Vagina (tissue), 2 donors: ENCODE data around the gene CACNA1H.
"Not testable (repeated sequence)": the region's sequence is repeated elsewhere in the genome, so short reads cannot be mapped to it uniquely, and the experiment has no call there.

ENCODE experiments used
- POLR2A ChIP-seq, 2 donors: fragments of 450-650 bp; IDR thresholded peaks; one replicate each; pipeline ENCODE4 v1.6.1; 2017; ENCODE audit warnings: antibody characterized with exemption in 2 of 2, mild to moderate bottlenecking in 2 of 2, moderate library complexity in 2 of 2
- POLR2AphosphoS5 ChIP-seq, 2 donors: sonication (generic); formaldehyde crosslinking; IDR thresholded peaks; one replicate each; pipeline ENCODE4 v1.9.0; 2017; ENCODE audit warnings: antibody characterized with exemption in 2 of 2, mild to moderate bottlenecking in 2 of 2, low read depth in 1 of 2; ENCODE audit not compliant: insufficient read depth in 1 of 2
- TF ChIP-seq, protein P1 (sequence below), 3 experiments: fragments of 450-650 bp in 2 of 3; fragments of 200-600 bp in 1 of 3; sonication (generic) in 1 of 3; IDR thresholded peaks; one replicate each; pipeline ENCODE4 v1.5.1; 2017 to 2019; ENCODE audit warnings: antibody characterized with exemption in 3 of 3, mild to moderate bottlenecking in 2 of 3, moderate library complexity in 2 of 3

GRCh38 chr16:1238909-1239308 is 86.0 kb downstream of the CACNA1H start:
- TF ChIP-seq, protein P1, sequence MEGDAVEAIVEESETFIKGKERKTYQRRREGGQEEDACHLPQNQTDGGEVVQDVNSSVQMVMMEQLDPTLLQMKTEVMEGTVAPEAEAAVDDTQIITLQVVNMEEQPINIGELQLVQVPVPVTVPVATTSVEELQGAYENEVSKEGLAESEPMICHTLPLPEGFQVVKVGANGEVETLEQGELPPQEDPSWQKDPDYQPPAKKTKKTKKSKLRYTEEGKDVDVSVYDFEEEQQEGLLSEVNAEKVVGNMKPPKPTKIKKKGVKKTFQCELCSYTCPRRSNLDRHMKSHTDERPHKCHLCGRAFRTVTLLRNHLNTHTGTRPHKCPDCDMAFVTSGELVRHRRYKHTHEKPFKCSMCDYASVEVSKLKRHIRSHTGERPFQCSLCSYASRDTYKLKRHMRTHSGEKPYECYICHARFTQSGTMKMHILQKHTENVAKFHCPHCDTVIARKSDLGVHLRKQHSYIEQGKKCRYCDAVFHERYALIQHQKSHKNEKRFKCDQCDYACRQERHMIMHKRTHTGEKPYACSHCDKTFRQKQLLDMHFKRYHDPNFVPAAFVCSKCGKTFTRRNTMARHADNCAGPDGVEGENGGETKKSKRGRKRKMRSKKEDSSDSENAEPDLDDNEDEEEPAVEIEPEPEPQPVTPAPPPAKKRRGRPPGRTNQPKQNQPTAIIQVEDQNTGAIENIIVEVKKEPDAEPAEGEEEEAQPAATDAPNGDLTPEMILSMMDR (IDR thresholded peaks at IDR 0.05) = not testable (repeated sequence)
- not testable (repeated sequence) for TF ChIP-seq POLR2A (IDR thresholded peaks at IDR 0.05); POLR2AphosphoS5 (IDR thresholded peaks at IDR 0.05; ENCODE audit: insufficient read depth in 1 of 2, low read depth in 1 of 2)
